DOHH2 (cell line): ENCODE measurements around the gene WDR49.

Experiments
- EZH2phosphoT487 ChIP-seq: fragments of 200-600 bp; sonication (generic); IDR thresholded peaks from 2 replicates; pipeline ENCODE4 v1.6.1; 2017; ENCODE audit warnings: borderline replicate concordance, mild to moderate bottlenecking, antibody characterized with exemption, low read length, moderate library complexity, mixed read lengths
- TF ChIP-seq, protein P1 (sequence below): fragments of 200-600 bp; sonication (generic); IDR thresholded peaks from one replicate; pipeline ENCODE4 v1.5.1; 2014; ENCODE audit warnings: antibody characterized with exemption, mild to moderate bottlenecking, low read depth, low read length; ENCODE audit not compliant: poor library complexity, severe bottlenecking

DNA sequence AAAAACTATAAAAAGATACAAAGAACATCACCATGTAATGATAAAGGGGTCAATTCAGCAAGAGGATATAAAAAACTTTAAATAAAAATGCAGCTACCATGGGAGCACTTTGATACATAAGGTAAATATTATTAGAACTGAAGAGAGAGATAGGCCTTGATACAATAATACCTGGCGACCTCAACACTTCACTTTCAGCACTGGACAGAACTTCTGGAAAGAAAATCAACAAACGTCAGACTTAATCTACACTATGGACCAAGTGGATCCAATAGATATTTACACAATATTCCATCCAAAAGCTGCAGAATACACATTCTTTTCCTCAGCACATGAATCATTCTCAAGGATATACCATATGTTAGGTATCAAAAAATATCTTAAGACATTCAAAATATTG, 42.0 kb downstream of the WDR49 start:
- TF ChIP-seq, protein P1, sequence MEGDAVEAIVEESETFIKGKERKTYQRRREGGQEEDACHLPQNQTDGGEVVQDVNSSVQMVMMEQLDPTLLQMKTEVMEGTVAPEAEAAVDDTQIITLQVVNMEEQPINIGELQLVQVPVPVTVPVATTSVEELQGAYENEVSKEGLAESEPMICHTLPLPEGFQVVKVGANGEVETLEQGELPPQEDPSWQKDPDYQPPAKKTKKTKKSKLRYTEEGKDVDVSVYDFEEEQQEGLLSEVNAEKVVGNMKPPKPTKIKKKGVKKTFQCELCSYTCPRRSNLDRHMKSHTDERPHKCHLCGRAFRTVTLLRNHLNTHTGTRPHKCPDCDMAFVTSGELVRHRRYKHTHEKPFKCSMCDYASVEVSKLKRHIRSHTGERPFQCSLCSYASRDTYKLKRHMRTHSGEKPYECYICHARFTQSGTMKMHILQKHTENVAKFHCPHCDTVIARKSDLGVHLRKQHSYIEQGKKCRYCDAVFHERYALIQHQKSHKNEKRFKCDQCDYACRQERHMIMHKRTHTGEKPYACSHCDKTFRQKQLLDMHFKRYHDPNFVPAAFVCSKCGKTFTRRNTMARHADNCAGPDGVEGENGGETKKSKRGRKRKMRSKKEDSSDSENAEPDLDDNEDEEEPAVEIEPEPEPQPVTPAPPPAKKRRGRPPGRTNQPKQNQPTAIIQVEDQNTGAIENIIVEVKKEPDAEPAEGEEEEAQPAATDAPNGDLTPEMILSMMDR: no peak
- no peak for TF ChIP-seq EZH2phosphoT487
